CD4-positive, alpha-beta T cell treated with Interleukin-17A for 4 hours (primary cell): Measurements from ENCODE around the gene C17orf58.
A peak's percentile ranks its signal among the peaks of the same experiment; 100 is the strongest.
"Not testable (repeated sequence)": the region's sequence is repeated elsewhere in the genome, so short reads cannot be mapped to it uniquely, and the experiment has no call there.

ENCODE experiments used
- DNase-seq: peaks from one replicate; pipeline ENCODE4 v3.0.0-alpha.2; 2020; ENCODE audit warnings: mixed read lengths

The C17orf58 gene

DNA sequence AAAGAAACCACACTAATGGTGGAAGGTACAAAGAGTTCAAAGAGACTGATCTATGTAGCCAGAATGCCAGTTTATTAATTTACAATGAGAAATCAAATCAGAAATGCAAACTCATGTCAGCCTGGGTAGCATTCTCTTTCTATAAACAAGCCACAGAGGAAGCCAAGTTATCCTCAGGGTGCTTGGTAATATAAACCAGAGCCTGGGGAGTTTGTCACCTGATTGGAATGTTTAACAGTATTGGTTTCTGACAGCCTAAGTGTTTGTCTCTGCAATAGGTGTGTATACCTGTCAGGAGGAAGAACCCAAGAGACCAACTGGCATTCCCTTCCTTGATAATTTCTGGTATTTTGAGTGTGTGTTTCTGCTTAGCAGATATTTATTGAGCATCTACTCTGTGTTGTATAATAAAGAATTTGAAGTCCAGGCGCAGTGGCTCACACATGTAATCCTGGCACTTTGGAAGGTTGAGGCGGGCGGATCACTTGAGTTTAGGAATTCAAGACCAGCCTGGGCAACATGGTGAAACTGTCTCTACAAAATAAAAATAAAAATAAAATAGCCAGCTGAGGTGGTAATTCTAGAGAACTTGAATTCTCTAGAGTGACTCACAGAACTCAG lies 3.1 kb upstream of the C17orf58 start:
- DNase-seq: no peak

DNA sequence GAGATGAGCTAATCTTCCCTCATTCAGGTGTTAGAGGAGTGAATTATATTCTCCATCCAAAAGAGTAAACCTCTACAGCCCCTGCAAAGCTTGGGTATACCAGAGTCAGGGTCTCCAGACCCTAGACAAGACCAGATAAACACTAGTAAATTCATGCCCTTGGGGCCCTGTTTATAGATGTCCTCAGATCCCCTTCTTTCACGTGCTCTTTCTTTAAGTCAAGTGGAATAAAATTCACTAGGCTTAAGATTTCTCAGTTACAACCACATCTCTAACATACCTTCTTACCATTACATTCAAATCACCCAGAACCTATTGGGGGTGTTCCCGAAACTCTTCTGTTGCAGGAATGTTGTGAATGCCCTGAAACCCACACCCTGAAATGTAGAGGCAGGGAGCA lies 2.2 kb upstream of the C17orf58 start:
- DNase-seq: no peak

DNA sequence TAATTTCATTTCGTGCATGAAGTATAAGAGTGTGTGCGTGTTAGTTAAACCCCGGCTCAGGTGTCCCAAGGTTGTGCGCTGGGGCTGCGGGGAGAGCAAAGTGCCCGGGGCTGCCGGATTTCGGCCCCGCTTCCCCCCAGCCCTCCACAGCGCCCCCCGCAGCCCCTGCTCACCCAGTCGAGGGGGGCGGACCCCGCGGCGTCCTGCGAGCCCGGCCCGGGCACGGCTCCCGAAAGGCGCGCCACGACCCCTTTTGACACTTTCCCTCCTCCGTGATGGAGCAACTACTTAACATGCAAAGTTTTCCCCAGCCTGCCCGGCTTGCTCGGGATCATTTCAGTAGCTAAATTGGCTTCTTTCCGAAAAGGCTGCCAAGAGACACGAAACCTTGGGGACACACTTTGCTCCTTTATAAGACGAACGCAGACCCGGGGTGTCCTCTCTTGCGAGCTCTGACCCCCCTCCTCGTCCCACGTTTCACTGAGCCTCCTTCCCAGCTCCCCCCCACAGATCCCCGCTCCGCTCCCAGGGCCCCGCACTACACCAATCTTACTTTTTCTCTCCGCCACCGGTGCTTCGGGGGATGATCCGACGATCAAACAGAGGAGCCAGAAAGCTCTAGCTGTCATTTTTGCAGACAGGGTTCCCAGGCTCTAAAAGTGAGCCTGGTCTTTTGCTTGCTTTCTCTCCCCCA lies 552 bp downstream of the C17orf58 start:
- peak; percentile 27 for DNase-seq

DNA sequence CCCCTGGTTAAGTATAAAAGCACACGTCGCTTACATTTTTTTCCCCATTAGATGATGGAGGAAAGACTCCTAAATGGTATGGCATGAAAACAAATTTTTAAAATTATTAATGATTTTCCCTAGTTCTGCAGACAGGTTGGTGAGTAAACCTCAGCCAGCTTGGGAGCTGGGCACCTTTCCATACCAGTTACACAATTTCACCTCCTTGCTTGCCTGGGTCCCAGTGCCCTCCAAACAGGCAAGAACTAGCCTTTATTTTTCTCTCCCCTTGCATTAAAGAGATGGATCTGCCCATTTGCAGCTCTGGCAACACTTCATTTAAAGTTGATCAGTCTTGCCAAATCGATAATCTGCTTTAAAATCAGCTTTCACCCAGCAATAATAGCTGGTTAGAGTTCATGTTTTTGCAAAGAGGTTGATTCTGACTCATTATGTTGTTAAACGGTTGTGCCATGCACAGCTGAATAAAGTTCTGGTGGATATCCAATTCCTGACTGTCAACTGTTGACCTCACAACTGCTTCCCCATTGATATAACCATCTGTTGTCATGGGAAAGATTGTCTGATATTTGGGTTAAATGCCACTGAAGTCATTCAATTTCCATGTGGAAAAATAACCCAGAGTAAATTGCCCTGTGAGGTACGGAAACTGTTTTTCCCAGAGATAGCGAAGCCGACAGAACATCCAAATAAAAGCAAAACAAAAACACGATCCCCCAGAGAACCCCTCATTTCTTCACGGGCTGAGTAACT lies 1.3 kb downstream of the C17orf58 start:
- DNase-seq: no peak

DNA sequence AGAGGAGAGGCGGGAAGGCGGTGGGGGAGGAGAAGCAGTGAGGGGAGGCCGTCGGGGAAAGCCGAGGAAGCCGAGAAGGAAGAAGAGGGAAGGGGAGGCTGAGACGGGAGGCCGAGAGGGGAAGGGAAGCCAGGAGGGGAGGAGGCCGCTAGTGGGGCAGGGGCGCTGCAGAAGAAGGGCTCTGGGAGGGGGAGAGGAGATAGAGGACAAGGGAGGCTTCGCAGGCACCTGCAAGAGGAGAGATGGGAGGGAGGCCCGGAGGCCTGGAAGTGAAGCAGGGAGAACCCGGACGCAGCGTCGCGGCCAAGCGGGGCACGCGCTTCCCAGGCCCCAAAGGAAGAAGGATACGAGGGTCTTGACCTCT lies 2.3 kb downstream of the C17orf58 start:
- DNase-seq: no peak

DNA sequence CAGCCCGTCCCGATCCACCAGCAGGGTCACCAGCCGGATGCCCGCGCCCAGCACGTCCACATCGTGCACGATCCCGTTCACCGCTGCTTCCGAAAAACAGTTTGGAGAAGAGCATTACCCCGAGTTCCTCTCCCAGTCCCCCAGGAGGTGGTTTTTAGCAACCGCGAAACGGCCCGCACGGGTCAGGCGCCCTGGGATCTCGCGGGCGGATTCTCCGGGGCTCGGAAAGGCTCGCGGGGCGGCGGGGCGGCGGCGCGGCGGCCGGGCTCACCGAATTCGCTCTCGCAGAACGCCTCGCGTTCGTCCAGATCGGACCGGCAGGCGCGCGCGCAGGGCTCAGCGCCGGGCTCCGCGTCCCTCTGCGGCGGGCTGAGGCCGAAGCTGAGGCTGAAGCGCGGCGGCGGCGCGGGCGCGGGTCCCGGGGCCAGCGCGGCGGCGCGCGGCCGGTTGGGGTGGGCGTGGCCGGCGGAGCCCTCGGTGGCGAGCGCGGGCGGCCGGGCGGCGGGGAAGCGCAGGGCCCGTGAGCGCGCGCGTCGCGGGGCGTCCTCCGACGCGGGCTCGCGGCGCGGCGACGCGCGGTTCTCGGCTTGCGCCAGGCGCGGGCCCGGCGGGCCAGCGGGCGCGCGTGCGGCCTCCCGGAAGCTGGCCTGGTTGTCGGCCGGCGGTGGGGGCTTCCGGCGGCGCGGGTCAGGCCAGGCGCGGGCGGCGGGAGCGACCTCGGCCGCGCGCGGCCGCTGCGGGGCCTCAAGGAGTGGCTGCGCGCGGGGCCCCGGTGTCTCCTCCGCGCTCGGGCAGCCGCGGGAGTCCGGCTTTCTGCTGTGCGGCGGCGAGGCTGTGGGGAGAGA lies 2.9 kb downstream of the C17orf58 start:
- DNase-seq: peak; percentile 77

DNA sequence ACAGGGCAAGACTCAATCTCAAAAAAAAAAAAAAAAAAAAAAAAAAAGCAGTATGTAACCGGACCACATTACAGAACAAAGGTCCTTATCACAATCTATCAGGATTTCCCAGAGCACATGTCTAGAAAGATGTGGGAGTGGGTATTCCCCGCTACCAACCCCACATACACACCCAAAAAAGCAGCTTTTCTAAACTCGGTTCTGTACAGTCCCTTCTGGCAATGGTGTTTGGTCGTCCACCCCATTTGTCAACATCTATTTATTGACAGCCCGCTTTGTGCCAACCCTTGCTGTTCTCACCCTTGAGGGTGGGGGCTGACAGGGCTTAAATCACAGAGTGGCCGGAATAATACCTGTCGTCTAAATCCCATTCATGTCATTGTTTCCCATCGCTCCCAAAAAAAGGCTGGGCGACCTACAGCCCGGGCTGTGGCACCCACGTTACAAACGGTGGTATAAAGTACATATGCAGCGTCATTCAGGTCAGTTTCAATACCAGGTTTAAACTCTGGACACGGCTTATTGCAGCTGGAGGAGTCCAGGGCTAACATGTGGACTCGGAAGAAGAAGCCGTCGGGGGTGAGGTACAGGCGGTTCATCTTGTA lies 3.6 kb downstream of the C17orf58 start:
- DNase-seq: no peak

DNA sequence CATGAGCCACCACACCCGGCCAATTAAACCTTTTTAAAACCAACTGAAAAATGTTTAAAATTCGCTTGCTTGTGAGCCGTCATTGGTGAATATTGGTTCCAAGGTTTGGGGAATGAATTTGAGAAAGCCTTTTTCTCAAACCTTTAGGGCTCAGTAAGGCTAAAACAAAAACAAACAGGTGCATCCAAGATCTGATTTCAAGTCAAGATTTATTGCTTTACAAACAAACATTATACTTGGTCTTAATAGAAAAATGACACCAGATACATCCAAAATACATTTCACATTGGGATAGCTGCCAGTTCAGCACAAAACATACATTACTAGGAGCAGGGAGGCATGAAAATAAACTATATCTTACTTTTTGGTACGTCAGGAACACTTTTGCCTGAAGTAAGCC lies 5.4 kb downstream of the C17orf58 start:
- no peak for DNase-seq

DNA sequence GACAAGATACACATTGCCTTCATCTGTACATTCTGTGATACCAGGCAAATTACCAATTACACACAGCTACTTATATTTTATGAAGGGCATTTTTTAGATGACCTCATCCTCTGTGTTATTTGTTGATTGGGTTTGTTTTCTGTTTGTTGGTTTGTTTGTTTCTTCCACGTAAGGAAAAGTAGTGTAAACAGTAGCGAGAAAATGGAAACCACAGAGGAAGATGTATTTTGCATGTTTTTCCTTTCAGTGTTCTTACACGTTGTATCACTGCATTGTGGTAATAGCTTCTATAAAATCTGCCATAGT lies 12.9 kb downstream of the C17orf58 start:
- DNase-seq: no peak

DNA sequence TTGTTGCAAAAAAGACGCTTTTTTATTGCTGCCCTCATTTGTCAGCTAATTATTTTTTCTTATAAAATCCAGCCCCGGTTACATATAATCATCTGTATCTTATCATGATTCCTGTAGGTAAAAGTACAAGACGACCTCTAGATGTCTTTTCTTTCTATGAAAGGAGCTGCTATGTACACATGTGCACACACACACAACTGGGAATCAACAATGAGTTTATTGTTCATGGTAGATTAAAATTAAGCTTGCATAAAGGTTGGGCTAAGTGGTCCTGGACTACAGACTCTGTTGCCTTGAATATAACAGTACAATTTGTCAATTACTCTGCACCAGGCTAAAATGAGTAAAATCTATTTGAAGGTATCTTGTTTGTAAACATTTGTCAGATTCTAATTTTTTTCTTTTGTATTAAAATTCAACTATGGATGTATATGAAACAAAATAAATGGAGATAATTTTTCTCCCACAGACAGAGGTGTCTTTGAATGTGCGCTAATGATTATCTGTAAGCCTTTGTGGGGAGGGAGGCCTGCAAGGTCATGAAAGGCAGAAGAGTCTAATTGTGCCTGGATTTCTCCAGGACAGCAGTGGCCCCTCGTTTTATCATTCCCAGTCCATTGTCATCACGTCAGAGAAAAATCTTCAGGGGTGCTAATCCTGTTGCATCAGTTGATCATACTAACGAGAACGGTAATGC lies 13.4 kb downstream of the C17orf58 start:
- no peak for DNase-seq

DNA sequence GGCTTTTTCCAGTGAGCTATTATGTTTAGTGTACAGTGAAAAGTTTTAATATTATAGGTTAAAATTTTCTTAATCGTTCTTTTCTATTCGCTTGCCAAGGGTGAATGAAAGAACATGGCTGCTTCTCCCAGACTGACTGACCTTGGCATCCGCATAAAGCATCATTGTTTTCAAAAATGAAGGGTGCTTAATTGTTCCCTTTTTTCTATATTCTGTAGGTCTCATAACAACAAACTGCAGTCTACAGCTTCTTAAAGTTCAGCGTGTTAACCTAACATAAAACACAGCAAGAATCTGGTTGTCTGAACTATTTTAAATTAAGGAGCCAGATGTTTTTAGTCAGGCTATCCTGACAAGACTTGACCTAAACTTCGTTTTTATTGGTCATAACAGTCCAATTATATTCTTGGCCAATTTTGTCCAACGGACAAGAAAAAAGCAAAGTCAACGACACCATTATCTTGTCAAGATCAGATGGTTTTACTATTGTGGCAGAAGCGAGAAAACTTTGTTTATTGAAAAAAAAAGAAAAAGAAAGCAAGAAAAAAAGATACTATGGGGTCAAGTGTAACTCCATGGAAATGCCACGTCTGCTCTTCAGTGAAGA lies 14.1 kb downstream of the C17orf58 start:
- no peak for DNase-seq

DNA sequence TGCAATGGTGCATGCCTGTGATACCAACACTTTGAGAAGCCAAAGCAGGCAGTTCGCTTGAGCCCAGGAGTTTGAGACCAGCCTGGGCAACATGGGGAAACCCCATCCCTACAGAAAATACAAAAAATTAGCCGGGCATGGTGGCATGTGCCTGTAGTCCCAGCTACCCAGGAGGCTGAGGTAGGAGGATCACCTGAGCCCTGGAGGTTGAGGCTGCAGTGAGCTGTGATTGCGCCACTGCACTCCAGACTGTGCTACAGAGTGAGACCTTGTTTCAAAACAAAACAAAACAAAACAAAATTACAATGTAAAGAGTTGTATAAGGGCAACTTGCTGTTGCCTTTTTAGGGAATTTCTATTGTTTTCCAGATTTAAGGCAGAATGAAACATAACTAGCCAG lies 15.4 kb downstream of the C17orf58 start:
- not testable (repeated sequence) for DNase-seq

DNA sequence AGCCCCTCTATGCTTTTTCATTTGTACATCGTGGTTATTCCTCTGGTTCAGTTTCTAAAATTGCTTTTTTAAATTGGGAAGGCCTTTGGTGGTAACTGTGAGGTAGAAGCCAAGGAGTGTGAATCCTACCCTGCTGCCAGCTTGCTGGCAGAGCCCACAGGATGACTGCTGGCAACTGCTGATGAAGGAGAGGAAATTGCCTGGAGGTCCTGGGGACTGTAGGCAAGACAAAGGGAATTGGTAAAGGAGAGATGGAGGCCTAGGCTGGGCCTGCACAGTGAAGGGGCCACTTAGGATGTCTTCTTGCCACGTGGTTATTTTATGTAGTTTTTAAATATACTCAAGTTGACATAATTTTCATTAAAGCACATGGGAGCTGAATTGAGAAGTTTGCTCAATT lies 15.8 kb downstream of the C17orf58 start:
- DNase-seq: no peak

DNA sequence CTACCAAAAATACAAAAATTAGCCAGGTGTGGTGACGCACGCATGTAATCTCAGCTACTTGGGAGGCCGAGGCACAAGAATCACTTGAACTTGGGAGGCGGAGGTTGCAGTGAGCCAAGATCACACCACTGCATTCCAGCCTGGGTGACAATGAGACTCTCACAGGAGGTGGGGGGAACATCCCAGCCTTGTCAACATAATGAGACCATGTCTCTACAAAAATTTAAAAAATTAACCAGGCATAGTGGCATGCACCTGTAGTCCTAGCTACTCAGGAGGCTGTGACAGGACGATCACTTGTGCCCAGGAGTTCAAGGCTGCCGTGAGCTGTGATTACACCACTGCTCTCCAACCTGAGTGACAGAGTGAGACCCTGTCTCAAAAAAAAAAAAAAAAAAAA lies 20.0 kb downstream of the C17orf58 start:
- DNase-seq: not testable (repeated sequence)

DNA sequence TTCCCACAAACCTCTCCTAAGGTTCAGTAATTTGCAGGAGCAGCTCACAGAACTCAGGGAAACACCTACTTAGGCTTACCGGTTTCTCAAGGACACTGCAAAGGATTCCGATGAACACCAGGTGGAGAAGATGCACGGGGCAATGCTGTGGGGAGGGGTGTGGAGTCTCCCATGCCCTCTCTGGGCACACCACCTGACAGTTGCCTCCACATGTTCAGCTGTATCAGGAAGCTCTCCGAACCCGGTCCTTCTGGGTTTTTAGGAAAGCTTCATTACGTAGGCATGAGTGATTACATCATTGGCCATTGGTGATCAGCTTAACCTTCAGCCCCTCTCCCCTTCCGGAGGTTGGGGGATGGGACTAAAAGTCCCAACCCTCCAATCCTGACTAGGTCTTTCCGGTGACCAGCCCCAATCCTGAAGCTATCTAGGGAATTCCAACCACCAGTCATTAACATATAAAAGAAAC lies 21.6 kb downstream of the C17orf58 start:
- DNase-seq: no peak

DNA sequence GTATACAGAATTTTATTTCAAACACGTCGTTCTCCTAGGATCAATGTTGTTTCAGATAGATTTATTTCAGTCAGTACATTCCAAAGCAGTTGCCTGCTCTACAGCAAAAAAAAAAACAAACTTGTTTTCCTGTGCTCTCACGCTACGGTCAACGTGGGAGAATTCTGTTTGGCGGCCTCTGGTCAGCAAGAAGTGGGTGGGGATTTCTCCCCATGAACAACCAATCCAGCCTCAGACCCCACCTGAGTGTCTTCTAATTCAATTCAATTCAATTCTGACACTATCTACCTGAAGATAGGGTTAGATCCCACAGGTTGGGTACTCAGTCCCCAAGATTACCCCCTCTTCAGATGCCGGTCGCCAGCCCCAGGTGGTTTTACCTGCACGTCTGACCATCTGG lies 22.1 kb downstream of the C17orf58 start:
- DNase-seq: no peak

DNA sequence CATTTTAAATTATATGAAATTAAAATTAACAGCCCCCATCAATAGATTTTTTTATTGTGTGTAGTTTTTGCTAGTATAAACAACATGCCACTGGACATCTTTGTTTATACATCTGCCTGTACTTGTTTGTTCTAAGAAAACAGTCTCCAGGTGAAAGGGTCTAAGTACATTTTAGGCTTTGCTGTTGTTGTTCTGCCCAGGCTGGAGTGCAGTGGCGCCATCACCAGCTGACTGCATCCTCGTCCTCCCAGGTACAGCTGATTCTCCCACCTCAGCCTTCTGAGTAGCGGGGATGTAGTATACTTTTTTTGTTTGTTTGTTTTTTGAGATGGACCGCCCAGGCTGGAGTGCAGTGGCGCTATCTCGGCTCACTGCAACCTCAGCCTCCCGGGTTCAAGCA lies 25.5 kb downstream of the C17orf58 start:
- DNase-seq: no peak

DNA sequence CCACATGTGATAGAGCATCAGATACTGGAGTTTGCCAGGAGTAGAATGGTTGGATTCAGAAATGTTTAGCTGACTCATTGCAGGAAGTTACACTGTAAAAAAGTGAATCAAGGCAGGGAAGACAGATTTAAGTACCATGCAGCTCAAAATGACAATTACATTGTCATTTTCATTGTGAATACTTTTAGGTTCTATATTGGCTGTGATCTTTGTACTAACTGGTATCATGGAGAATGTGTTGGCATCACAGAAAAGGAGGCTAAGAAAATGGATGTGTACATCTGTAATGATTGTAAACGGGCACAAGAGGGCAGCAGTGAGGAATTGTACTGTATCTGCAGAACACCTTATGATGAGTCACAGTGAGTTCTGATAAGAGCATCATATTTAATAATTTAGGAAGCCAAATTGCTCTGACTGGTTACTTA lies 33.1 kb downstream of the C17orf58 start:
- peak; percentile 85 for DNase-seq

DNA sequence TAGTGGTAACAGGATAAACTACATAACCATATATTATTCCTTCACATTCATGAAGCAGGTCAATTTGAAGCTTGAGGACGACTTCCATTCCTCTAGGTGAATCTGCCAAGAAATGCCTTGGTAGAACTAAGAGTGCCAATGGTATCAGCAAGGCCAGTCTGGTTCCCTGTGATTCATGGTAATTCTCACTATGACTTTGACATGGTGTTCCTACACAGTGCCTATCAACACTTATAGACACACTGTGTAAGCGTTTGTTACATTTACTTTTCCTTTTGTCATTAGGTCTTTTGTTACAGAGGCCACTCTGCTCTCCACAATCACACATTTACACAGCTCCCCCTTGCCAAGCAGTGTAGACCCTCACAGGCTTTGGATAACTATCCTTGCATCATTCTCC lies 34.1 kb downstream of the C17orf58 start:
- not testable (repeated sequence) for DNase-seq

DNA sequence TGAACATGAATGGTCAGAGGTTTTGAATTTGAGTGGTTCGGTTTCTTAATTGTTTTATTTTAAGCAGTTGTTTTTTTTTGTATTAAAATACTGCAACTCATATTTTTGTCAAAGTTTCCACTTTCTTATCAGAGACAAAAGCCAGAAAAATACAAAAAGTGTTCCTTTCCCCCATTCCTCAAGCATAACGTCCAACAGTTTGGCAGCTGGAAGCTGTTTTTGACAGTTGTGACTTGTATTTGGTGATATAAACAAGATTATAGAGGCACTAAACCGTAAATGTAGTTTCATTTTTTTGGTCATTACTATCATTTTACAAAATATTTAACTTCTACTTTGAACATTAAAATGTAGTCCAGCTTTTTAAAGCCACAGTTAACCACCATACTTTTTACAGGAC lies 36.0 kb downstream of the C17orf58 start:
- not testable (repeated sequence) for DNase-seq

DNA sequence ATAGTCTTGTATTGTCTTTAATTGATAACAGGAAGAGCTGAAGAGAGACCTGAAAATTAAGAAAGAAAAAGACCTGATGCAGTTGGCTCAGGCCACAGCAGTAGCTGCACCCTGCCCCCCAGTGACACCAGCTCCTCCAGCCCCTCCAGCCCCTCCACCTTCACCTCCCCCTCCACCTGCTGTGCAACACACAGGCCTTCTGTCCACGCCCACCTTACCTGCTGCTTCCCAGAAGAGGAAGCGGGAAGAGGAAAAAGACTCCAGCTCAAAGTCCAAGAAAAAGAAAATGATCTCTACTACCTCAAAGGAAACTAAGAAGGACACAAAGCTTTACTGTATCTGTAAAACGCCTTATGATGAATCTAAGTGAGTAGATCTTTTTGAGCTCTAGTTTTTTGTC lies 36.8 kb downstream of the C17orf58 start:
- DNase-seq: no peak

DNA sequence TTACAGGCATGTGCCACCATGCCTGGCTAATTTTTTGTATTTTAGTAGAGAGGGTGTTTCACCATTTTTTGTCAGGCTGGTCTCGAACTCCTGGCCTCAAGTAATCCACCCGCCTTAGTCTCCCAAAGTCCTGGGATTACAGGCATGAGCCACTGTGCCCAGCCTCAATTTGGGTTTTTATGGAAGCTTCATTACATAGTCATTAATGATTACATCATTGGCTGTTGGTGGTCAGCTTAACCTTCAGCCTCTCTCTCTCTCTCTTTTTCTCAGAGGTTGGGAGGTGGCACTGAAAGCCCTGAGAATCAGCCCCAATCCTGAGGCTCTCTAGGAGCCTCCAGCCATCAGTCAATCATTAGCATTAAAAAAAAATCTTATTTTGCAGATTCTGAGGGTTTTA lies 45.3 kb downstream of the C17orf58 start:
- DNase-seq: no peak
